Measurements from ENCODE around the gene AKAP13. TPM values are rescaled to one million over a fixed set of nuclear protein-coding genes. Genes with fewer than 3 reads are reported as not detected.

The AKAP13 gene
- polyA plus RNA-seq, 1 donor from 2014 or later = 10.0 TPM

GRCh38 chr15:85492406-85492805, 112.0 kb downstream of the AKAP13 start:
- H2AFZ ChIP-seq (ENCODE audit: low read depth, low read length) = no peak overlapping the region
- no peak for TF ChIP-seq SMC3 (conservative IDR thresholded peaks at IDR 0.05; ENCODE audit: poor library complexity)
- TF ChIP-seq TAF1 (IDR thresholded peaks at IDR 0.05; ENCODE audit: low read depth) = no peak
- no peaks in the 10 kb centered on the region for H4K20me1 ChIP-seq (ENCODE audit: insufficient read depth)
- no peak overlapping the region for H3K27ac ChIP-seq (ENCODE audit: low read length)
- H3K79me2 ChIP-seq (replicated peaks; ENCODE audit: insufficient read depth, low read length) = no peaks in the 10 kb centered on the region
- H3K9me2 ChIP-seq (ENCODE audit: insufficient read depth, low read length) = no peaks in the 10 kb centered on the region
- H3F3A ChIP-seq (ENCODE audit: insufficient read depth, low read length, poor library complexity, severe bottlenecking) = no peaks in the 10 kb centered on the region
- no peaks in the 10 kb centered on the region for H3K36me3 ChIP-seq (ENCODE audit: insufficient read depth, low read length)
- no peaks in the 10 kb centered on the region for H3K27me3 ChIP-seq (ENCODE audit: insufficient read depth, low read depth, low read length)
- no peak overlapping the region for H3K4me2 ChIP-seq (ENCODE audit: low read length)
- H3K4me3 ChIP-seq (ENCODE audit: low read length) = no peak overlapping the region
- H3K9me3 ChIP-seq (ENCODE audit: low read length) = no peaks in the 10 kb centered on the region
- no peak overlapping the region for H3K9ac ChIP-seq (ENCODE audit: low read length)

- no peaks in the 10 kb centered on the region for H3K79me2 ChIP-seq (replicated peaks; ENCODE audit: insufficient read depth, low read length)
- TF ChIP-seq TAF1 (IDR thresholded peaks at IDR 0.05; ENCODE audit: low read depth) (no peak), REST (IDR thresholded peaks at IDR 0.05; ENCODE audit: borderline replicate concordance) (no peak), CTCF (IDR thresholded peaks at IDR 0.05; ENCODE audit: poor library complexity, severe bottlenecking) (no peak), EZH2 (IDR thresholded peaks at IDR 0.05; ENCODE audit: borderline replicate concordance, insufficient read depth, low read length, poor library complexity, severe bottlenecking) (no peak), EP300 (conservative IDR thresholded peaks at IDR 0.05; ENCODE audit: poor library complexity, severe bottlenecking) (no peak), SMC3 (conservative IDR thresholded peaks at IDR 0.05; ENCODE audit: poor library complexity) (no peak), POLR2AphosphoS5 (IDR thresholded peaks at IDR 0.05) (no peak), MXI1 (conservative IDR thresholded peaks at IDR 0.05; ENCODE audit: poor library complexity, severe bottlenecking) (no peak), RAD21 (conservative IDR thresholded peaks at IDR 0.05) (no peak)
- H3K36me3 ChIP-seq (ENCODE audit: insufficient read depth, low read length) = no peaks in the 10 kb centered on the region
- no peak overlapping the region for H3K4me3 ChIP-seq (ENCODE audit: low read length)
- no peaks in the 10 kb centered on the region for H3K9me2 ChIP-seq (ENCODE audit: insufficient read depth, low read length)
- H3K9me3 ChIP-seq (ENCODE audit: low read length) = no peaks in the 10 kb centered on the region
- H4K20me1 ChIP-seq (ENCODE audit: insufficient read depth) = no peaks in the 10 kb centered on the region
- H3F3A ChIP-seq (ENCODE audit: insufficient read depth, low read length, poor library complexity, severe bottlenecking) = no peaks in the 10 kb centered on the region
- no peaks in the 10 kb centered on the region for H3K27me3 ChIP-seq (ENCODE audit: insufficient read depth, low read depth, low read length)
- no peak overlapping the region for H2AFZ ChIP-seq (ENCODE audit: low read depth, low read length)
- H3K4me2 ChIP-seq (ENCODE audit: low read length) = no peak overlapping the region
- peak overlapping the region; percentile 23 for H3K27ac ChIP-seq (ENCODE audit: low read length)
- H3K9ac ChIP-seq (ENCODE audit: low read length) = no peak overlapping the region
These were observed 112.9 kb downstream of the AKAP13 start for GRCh38 chr15:85493260-85493659.

Measured in neural cell (in vitro differentiated cells).